Measurements from ENCODE around the gene ATP9B. TPM values are rescaled to one million over a fixed set of nuclear protein-coding genes. Genes with fewer than 3 reads are reported as not detected.
A peak's percentile ranks its signal among the peaks of the same experiment; 100 is the strongest.

ATP9B gene
- polyA plus RNA-seq, 1 of the 3 experiments (the other 2 are of a cell fraction): 11.2 TPM

DNA sequence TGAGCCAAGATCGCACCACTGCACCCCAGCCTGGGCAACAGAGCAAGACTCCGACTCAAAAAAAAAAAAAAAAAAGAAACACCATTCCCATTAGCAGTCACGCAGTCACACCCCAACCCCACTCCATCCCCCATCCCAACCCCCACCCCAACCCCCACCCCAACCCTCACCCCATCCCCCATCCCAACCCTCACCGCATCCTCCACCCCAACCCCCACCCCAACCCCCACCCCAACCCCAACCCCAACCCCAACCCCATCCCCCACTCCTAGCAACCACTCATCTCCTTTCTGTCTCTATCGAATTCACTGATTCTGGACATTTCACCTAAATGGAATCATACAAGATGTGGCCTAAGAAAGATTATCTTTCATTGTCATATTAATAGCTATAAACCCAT, 25.9 kb upstream of the ATP9B start:
- CTCF ChIA-PET: no interaction called here
- 51% methylated on average over 5 of the region's 5 CpGs for WGBS (ENCODE audit: low lambda C conversion rate)

DNA sequence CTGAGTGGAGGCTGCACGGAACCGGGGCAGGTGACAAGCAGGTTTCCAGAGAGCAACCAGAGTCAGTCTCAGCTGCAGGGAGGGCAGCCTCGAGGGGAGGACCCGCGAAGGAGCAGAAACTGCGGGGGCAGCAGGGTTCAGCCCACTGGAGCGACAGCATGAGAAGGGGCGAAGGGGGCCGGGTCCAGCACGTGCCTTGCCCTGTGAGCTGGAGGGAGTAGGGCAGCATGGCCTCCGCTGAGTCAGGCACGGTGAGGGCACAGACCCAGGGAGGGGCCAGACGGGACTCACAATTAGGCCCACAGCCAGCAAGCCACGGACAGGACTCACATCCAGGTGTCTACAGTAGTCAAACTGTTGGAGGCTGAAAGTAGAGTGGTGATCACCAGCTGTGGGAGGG, 22.7 kb upstream of the ATP9B start:
- Histone ChIP-seq H3K9me3 (no peaks in the 10 kb centered on the region), H3K27me3 (ENCODE audit: insufficient read depth) (peaks cover 21% of the 10 kb centered on the region; the same call in 1 of the 2 replicates), H3K4me1 (ENCODE audit: control insufficient read depth in 1 of 2, insufficient read depth in 2 of 2, low read depth in 1 of 2, low read length in 1 of 2) (no peaks in the 10 kb centered on the region; a peak in 1 of 4 replicates), H3F3A (replicated peaks; ENCODE audit: insufficient read depth) (no peaks in the 10 kb centered on the region), H3K4me3 (ENCODE audit: low read depth in 2 of 2, low read length in 1 of 2) (no peak overlapping the region), H2AFZ (ENCODE audit: low read depth) (no peak overlapping the region), H3K9me2 (no peaks in the 10 kb centered on the region), H3K4me2 (no peak overlapping the region), H4K20me1 (ENCODE audit: insufficient read depth) (no peaks in the 10 kb centered on the region), H3K36me3 (replicated peaks in 1 of 2; ENCODE audit: control insufficient read depth in 1 of 2, insufficient read depth in 2 of 2, low read length in 1 of 2) (no peaks in the 10 kb centered on the region), H3K9ac (no peak overlapping the region), H3K27ac (ENCODE audit: low read depth in 2 of 2, low read length in 1 of 2) (no peak overlapping the region), H3K79me2 (ENCODE audit: insufficient read depth) (no peaks in the 10 kb centered on the region)
- ChIA-PET POLR2A (no interaction called here), CTCF (no interaction called here)
- no peak for DNase-seq
- TF ChIP-seq MXI1 (IDR thresholded peaks at IDR 0.05; ENCODE audit: low read depth, low read length) (no peak), MEF2A (IDR thresholded peaks at IDR 0.05; ENCODE audit: borderline replicate concordance, low read depth) (no peak), CHD2 (IDR thresholded peaks at IDR 0.05; ENCODE audit: low read length, partially characterized antibody) (no peak), TEAD4 (IDR thresholded peaks at IDR 0.05; ENCODE audit: borderline replicate concordance, insufficient read depth) (no peak), NFIC (IDR thresholded peaks at IDR 0.05; ENCODE audit: borderline replicate concordance) (no peak)
- TF ChIP-seq, protein P1, sequence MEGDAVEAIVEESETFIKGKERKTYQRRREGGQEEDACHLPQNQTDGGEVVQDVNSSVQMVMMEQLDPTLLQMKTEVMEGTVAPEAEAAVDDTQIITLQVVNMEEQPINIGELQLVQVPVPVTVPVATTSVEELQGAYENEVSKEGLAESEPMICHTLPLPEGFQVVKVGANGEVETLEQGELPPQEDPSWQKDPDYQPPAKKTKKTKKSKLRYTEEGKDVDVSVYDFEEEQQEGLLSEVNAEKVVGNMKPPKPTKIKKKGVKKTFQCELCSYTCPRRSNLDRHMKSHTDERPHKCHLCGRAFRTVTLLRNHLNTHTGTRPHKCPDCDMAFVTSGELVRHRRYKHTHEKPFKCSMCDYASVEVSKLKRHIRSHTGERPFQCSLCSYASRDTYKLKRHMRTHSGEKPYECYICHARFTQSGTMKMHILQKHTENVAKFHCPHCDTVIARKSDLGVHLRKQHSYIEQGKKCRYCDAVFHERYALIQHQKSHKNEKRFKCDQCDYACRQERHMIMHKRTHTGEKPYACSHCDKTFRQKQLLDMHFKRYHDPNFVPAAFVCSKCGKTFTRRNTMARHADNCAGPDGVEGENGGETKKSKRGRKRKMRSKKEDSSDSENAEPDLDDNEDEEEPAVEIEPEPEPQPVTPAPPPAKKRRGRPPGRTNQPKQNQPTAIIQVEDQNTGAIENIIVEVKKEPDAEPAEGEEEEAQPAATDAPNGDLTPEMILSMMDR (IDR thresholded peaks at IDR 0.05): no peak
- TF ChIP-seq, protein P2, sequence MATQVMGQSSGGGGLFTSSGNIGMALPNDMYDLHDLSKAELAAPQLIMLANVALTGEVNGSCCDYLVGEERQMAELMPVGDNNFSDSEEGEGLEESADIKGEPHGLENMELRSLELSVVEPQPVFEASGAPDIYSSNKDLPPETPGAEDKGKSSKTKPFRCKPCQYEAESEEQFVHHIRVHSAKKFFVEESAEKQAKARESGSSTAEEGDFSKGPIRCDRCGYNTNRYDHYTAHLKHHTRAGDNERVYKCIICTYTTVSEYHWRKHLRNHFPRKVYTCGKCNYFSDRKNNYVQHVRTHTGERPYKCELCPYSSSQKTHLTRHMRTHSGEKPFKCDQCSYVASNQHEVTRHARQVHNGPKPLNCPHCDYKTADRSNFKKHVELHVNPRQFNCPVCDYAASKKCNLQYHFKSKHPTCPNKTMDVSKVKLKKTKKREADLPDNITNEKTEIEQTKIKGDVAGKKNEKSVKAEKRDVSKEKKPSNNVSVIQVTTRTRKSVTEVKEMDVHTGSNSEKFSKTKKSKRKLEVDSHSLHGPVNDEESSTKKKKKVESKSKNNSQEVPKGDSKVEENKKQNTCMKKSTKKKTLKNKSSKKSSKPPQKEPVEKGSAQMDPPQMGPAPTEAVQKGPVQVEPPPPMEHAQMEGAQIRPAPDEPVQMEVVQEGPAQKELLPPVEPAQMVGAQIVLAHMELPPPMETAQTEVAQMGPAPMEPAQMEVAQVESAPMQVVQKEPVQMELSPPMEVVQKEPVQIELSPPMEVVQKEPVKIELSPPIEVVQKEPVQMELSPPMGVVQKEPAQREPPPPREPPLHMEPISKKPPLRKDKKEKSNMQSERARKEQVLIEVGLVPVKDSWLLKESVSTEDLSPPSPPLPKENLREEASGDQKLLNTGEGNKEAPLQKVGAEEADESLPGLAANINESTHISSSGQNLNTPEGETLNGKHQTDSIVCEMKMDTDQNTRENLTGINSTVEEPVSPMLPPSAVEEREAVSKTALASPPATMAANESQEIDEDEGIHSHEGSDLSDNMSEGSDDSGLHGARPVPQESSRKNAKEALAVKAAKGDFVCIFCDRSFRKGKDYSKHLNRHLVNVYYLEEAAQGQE (IDR thresholded peaks at IDR 0.05; ENCODE audit: low read depth, low read length): no peak
- WGBS (ENCODE audit: low lambda C conversion rate): 18% methylated on average over 11 of the region's 14 CpGs

More for the DNA sequence above, 25.9 kb upstream of the ATP9B start:
- Histone ChIP-seq H3K79me2 (ENCODE audit: insufficient read depth) (no peaks in the 10 kb centered on the region), H2AFZ (ENCODE audit: low read depth) (no peak overlapping the region), H3K9me3 (no peaks in the 10 kb centered on the region), H3F3A (replicated peaks; ENCODE audit: insufficient read depth) (no peaks in the 10 kb centered on the region), H3K4me2 (no peak overlapping the region), H3K9me2 (no peaks in the 10 kb centered on the region), H3K4me1 (ENCODE audit: control insufficient read depth in 1 of 2, insufficient read depth in 2 of 2, low read depth in 1 of 2, low read length in 1 of 2) (no peaks in the 10 kb centered on the region; a peak in 1 of 4 replicates), H3K9ac (no peak overlapping the region), H3K36me3 (replicated peaks in 1 of 2; ENCODE audit: control insufficient read depth in 1 of 2, insufficient read depth in 2 of 2, low read length in 1 of 2) (no peaks in the 10 kb centered on the region), H3K27ac (ENCODE audit: low read depth in 2 of 2, low read length in 1 of 2) (no peak overlapping the region), H4K20me1 (ENCODE audit: insufficient read depth) (no peaks in the 10 kb centered on the region), H3K4me3 (ENCODE audit: low read depth in 2 of 2, low read length in 1 of 2) (no peak overlapping the region), H3K27me3 (ENCODE audit: insufficient read depth) (peaks cover 21% of the 10 kb centered on the region; the same call in 1 of the 2 replicates)
- TF ChIP-seq, protein P3, sequence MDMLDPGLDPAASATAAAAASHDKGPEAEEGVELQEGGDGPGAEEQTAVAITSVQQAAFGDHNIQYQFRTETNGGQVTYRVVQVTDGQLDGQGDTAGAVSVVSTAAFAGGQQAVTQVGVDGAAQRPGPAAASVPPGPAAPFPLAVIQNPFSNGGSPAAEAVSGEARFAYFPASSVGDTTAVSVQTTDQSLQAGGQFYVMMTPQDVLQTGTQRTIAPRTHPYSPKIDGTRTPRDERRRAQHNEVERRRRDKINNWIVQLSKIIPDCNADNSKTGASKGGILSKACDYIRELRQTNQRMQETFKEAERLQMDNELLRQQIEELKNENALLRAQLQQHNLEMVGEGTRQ (IDR thresholded peaks at IDR 0.05; ENCODE audit: borderline replicate concordance, low read depth, low read length): no peak
- TF ChIP-seq RFX5 (IDR thresholded peaks at IDR 0.05; ENCODE audit: low read length): no peak
- POLR2A ChIA-PET: no interaction called here
- DNase-seq: peak; percentile 52
